Esophagus squamous epithelium (tissue), 5 donors: Measurements from ENCODE around the gene AP3B1. TPM values are rescaled to one million over a fixed set of nuclear protein-coding genes. Genes with fewer than 3 reads are reported as not detected.

ENCODE experiments used
- DNase-seq: peaks from one replicate; lab custom pipeline; 2025; lab: John Stamatoyannopoulos, UW
- H3K27ac ChIP-seq, 4 donors: fragments of 200-600 bp; sonication (generic); one replicate each; pipeline ENCODE4 v1.5.1; 2016 to 2019; ENCODE audit warnings: mild to moderate bottlenecking in 1 of 4
- H3K27me3 ChIP-seq, 4 donors: fragments of 200-600 bp; sonication (generic); 1 replicate in 3 of 4; 2 replicates in 1 of 4; pipeline versions ENCODE4 v1.5.1 to v1.6.0; 2017 to 2021; ENCODE audit warnings: antibody characterized with exemption in 1 of 4
- H3K36me3 ChIP-seq, 3 donors: fragments of 200-600 bp; sonication (generic); one replicate each; pipeline ENCODE4 v1.5.1; 2016 to 2019
- H3K4me1 ChIP-seq, 3 donors: fragments of 200-600 bp; sonication (generic); one replicate each; pipeline ENCODE4 v1.5.1; 2017 to 2019
- H3K4me3 ChIP-seq, 4 donors: fragments of 200-600 bp; sonication (generic); 1 replicate in 3 of 4; 2 replicates in 1 of 4; pipeline ENCODE4 v1.5.1; 2016 to 2019; ENCODE audit warnings: mild to moderate bottlenecking in 2 of 4, moderate library complexity in 1 of 4
- H3K9me3 ChIP-seq, 3 donors: fragments of 200-600 bp; sonication (generic); one replicate each; pipeline ENCODE4 v1.5.1; 2016 to 2019
- CTCF ChIP-seq, 6 experiments: fragments of 450-650 bp in 4 of 6; fragments of 200-600 bp in 2 of 6; sonication (generic) in 2 of 6; IDR thresholded peaks; one replicate each; pipeline ENCODE4 v1.5.1; 2016 to 2019; ENCODE audit warnings: antibody characterized with exemption in 6 of 6, mild to moderate bottlenecking in 4 of 6, moderate library complexity in 4 of 6
- POLR2A ChIP-seq, 4 donors: fragments of 450-650 bp; IDR thresholded peaks; one replicate each; pipeline ENCODE4 v1.6.1; 2017; ENCODE audit warnings: antibody characterized with exemption in 4 of 4, mild to moderate bottlenecking in 4 of 4, moderate library complexity in 3 of 4
- WGBS, 2 donors: methylation state at CpG; one replicate each; pipeline ENCODE4 v1.1.5; 2018; 5-methylcytosine and 5-hydroxymethylcytosine counted together
- intact Hi-C: fragments of 100-400 bp; cut with DNase I; formaldehyde crosslinking; loops from one replicate; pipeline ENCODE4 v1.15.0; 2022
- total RNA-seq, 4 donors: library from RNA; depleted of rRNA; stranded (reverse); fragments of >200 nt; gene quantifications; one replicate each; pipeline ENCODE4 v1.1.0, GENCODE V29; 2016
- donor health status: DM: yes; HTN: yes; CAD: no.

The AP3B1 gene
- total RNA-seq, 4 donors from 2014 or later, result 30.7 to 48.5 (median 41.9) TPM

DNA sequence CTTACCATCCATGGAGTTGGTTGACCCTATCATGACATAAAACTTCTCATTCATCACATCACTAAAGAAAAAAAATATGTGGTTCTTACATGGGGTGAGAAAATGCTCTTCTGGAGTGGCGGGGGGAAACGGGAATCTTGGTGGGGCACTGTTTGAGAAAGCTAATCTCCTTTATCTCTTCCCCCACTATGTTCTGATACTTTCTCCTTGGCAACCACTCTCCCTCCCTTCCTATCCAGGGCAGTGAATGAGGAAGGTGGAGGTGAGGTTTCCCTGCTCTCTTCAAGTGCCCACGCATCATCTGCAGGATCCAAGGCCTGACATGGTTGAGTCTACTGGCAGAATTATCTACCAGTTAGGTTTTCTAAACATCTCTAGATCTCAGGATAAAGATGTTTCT lies 297.6 kb downstream of the AP3B1 start:
- DNase-seq, result no peak
- Histone ChIP-seq H3K36me3 (peaks cover 0 to 43% (median 0%) of the 10 kb centered on the region in 3 donors), H3K4me1 (no peaks in the 10 kb centered on the region), H3K4me3 (no peak overlapping the region), H3K27me3 (no peaks in the 10 kb centered on the region), H3K9me3 (no peaks in the 10 kb centered on the region), H3K27ac (no peak overlapping the region)
- WGBS, 2 donors, result 81 to 95% methylated on average over 3 of the region's 3 CpGs
- no peak for TF ChIP-seq POLR2A (IDR thresholded peaks at IDR 0.05)
- TF ChIP-seq CTCF (IDR thresholded peaks at IDR 0.05), result no peak
- intact Hi-C loops, result no loop called here

DNA sequence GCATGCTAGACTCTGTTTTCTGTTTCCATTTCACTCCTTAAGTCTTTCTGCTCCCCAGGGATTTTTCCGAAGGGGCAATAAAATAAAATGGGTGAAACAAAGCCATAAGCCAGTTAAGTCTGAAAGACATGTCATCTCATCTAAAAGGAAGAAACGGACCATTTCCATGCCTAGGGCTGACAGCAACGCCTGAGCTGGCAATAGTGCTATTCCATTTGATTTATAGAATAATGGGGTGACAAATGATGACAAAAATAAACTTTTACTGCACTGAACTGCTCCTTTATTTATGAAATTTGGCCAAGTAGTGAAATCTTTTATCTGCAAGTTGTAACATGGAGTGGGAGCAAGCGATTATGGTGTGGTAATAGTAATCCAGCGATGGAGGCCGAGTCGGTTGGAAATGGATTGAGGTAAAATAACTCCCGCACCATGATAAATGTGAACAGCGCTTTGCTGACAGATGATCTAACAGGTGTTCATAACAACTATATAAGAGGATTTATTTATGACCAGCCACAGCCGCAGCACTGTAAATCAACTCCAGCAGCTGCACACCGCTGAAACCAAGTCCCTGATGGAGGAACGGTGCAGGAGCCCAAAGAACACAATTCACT lies 298.6 kb downstream of the AP3B1 start:
- intact Hi-C loops, result no loop called here
- no peaks in the 10 kb centered on the region for H3K27me3 ChIP-seq
- no peak overlapping the region for H3K4me3 ChIP-seq
- peaks cover 0 to 42% (median 0%) of the 10 kb centered on the region in 3 donors for H3K36me3 ChIP-seq
- whole genome bisulfite sequencing, 2 donors, result 90 to 92% methylated on average over 12 of the region's 12 CpGs
- no peak overlapping the region for H3K27ac ChIP-seq
- H3K9me3 ChIP-seq, result no peaks in the 10 kb centered on the region
- H3K4me1 ChIP-seq, result no peaks in the 10 kb centered on the region
- TF ChIP-seq CTCF (IDR thresholded peaks at IDR 0.05) (no peak), POLR2A (IDR thresholded peaks at IDR 0.05) (no peak)
- no peak for DNase-seq

DNA sequence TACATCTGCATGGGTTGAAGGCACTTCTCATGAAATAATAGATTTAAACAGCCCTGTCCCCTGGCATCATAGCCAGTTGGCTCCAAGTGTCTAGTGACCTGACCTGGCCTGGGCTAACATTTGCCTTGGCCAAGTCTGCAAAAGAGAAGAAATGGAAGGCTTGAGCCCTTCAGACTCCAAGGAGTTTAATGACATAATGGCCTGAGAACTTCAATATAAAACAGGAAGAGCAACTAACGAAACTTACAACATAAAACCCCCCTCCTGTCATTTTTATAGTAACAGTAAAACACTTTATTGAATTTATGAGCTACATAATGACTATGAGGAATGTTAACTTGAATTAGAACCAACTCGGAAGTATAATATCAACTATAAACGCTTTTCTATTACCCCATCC lies 299.6 kb downstream of the AP3B1 start:
- Histone ChIP-seq H3K36me3 (peaks cover 0 to 38% (median 0%) of the 10 kb centered on the region in 3 donors), H3K27ac (no peak overlapping the region), H3K4me3 (no peak overlapping the region), H3K4me1 (no peaks in the 10 kb centered on the region), H3K9me3 (no peaks in the 10 kb centered on the region), H3K27me3 (no peaks in the 10 kb centered on the region)
- TF ChIP-seq POLR2A (IDR thresholded peaks at IDR 0.05) (no peak), CTCF (IDR thresholded peaks at IDR 0.05) (no peak)
- 52 to 70% methylated on average over 3 of the region's 3 CpGs for WGBS, 2 donors
- intact Hi-C loops, result no loop called here
- no peak for DNase-seq

DNA sequence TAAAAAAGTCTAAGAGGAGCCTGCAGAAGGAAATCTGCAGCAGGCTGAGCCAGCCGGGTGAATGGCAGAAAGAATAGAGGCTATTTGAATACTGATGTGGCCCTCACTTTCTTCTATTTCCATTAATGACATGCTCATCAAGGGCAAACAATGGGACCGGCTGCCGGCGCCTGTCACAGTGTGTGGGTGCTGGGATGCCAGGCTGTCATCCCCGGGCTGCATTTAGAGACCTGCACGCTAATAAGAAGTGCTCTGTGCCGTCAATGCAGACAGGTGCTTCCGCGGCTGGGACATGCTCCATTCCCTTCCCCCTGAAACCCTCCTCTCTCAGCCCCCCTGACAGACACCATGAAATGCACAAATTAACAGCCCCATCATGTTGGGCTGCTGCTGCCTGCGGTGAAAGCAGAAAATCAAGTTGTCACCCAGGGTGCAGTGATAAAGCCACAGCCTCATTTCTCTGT lies 300.6 kb downstream of the AP3B1 start:
- H3K9me3 ChIP-seq, result no peaks in the 10 kb centered on the region
- TF ChIP-seq CTCF (IDR thresholded peaks at IDR 0.05) (no peak), POLR2A (IDR thresholded peaks at IDR 0.05) (no peak)
- no peak for DNase-seq
- H3K4me3 ChIP-seq, result no peak overlapping the region
- intact Hi-C loops, result no loop called here
- peaks cover 0 to 28% (median 0%) of the 10 kb centered on the region in 3 donors for H3K36me3 ChIP-seq
- no peak overlapping the region for H3K27ac ChIP-seq
- no peaks in the 10 kb centered on the region for H3K27me3 ChIP-seq
- 88 to 89% methylated on average over 5 to 10 of the region's 10 CpGs for WGBS, 2 donors
- no peaks in the 10 kb centered on the region for H3K4me1 ChIP-seq

DNA sequence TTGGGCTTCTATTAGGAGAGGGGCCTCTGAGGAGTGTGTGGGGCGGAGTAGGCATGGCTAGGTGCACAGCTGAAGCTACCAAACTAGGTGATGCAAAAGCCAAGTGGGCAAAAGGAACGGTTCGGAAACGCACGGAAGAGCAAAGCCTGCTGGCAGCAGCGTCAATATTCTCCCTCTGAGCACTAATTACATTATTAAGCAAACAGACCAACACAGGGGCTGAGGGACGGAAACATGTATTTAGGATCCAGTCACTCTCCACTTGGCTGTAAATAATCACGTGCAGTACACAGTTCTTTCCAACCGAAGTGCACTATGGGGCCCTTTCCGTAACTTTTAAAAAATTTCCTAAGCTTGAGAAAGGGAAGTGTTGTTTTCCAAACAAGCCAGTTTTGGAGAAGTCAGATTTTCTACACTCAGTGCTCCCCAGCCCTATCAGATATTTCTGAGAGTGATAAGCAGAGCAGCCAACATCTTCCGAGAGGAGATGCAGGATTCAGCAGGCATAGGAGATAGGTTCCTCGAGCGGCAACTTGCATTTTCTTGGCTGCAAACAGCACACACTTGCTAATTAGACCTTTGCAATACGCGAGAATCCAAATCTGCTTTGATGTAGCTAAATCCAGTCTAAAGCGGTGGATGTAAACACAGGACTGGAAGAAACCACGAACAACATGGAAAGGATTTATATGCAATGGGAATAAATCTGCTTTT lies 301.2 kb downstream of the AP3B1 start:
- Histone ChIP-seq H3K27me3 (no peaks in the 10 kb centered on the region), H3K9me3 (no peaks in the 10 kb centered on the region), H3K36me3 (peaks cover 0 to 22% (median 0%) of the 10 kb centered on the region in 3 donors), H3K27ac (no peak overlapping the region), H3K4me3 (no peak overlapping the region), H3K4me1 (no peaks in the 10 kb centered on the region)
- 85% methylated on average over 16 to 17 of the region's 17 CpGs for WGBS, 2 donors
- TF ChIP-seq POLR2A (IDR thresholded peaks at IDR 0.05) (no peak), CTCF (IDR thresholded peaks at IDR 0.05) (no peak)
- intact Hi-C loops, result no loop called here
- DNase-seq, result no peak
